ENCODE measurements around the gene PAM. TPM values are rescaled to one million over a fixed set of nuclear protein-coding genes. Genes with fewer than 3 reads are reported as not detected.

Gene PAM
- total RNA-seq, 1 experiment from 2014 or later = 257 TPM

DNA sequence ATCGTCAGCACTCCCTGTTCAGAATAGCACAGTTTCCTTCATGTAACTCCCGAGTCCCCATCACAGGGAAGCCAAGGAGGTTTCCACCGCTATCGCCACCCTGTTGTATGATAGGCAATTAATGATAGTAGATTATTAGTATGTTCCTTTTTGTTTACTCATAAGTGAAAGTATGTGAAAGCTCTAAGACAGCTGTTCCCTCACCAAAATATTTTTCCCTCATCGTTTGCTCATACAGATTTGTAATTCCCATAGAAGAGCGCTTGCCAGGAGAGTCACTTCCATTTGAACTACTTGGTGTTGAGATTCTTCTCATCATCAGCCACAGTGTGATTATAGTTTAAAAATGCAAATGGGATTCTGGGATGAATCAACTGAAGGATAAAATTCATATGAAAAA lies 140.9 kb downstream of the PAM start:
- ATAC-seq = no peak
- Histone ChIP-seq H3K9me2 (ENCODE audit: insufficient read depth) (no peaks in the 10 kb centered on the region), H3K9me3 (ENCODE audit: control insufficient read depth in 1 of 2, insufficient read depth in 1 of 2, low read depth in 1 of 2, low read length in 2 of 2) (no peaks in the 10 kb centered on the region), H3K36me3 (ENCODE audit: control insufficient read depth in 1 of 2, insufficient read depth in 2 of 2, low read length in 2 of 2) (no peaks in the 10 kb centered on the region; a peak in 1 of 4 replicates), H3K9ac (ENCODE audit: low read length) (no peak overlapping the region), H3K4me1 (ENCODE audit: control insufficient read depth in 1 of 2, insufficient read depth in 2 of 2, low read length in 2 of 2) (no peaks in the 10 kb centered on the region), H3K27me3 (ENCODE audit: insufficient read depth, low read length) (no peaks in the 10 kb centered on the region), H4K20me1 (ENCODE audit: insufficient read depth) (no peaks in the 10 kb centered on the region), H2AFZ (ENCODE audit: low read depth, low read length, poor library complexity, severe bottlenecking) (no peak overlapping the region), H3K4me2 (ENCODE audit: low read length) (no peak overlapping the region), H3K27ac (ENCODE audit: low read depth, low read length) (no peak overlapping the region), H3K79me2 (ENCODE audit: insufficient read depth, low read length) (peaks cover 82% of the 10 kb centered on the region), H3K4me3 (replicated peaks in 1 of 2; ENCODE audit: low read depth in 1 of 2, low read length in 2 of 2) (no peak overlapping the region)
- CTCF ChIA-PET = no interaction called here
- TF ChIP-seq, protein P1, sequence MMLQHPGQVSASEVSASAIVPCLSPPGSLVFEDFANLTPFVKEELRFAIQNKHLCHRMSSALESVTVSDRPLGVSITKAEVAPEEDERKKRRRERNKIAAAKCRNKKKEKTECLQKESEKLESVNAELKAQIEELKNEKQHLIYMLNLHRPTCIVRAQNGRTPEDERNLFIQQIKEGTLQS (IDR thresholded peaks at IDR 0.05) = no peak
- BruUV-seq (replicated peaks) = no TSS peak
- RAD21 ChIA-PET (ENCODE audit: low non-redundant PET in 1 of 2, low total read pairs in 2 of 2, uncharacterized antibody in 2 of 2, unreplicated experiment in 2 of 2) = no interaction called here
- intact Hi-C loops (cut with micrococcal nuclease) = no loop called here
- POLR2A ChIA-PET = no interaction called here
- DNase-seq (ENCODE audit: low read depth, low spot score) = no peak

- no TSS peak for BruUV-seq (replicated peaks)
- no peak overlapping the region for H3K4me3 ChIP-seq (replicated peaks in 1 of 2; ENCODE audit: low read depth in 1 of 2, low read length in 2 of 2)
- no peak overlapping the region for H3K4me2 ChIP-seq (ENCODE audit: low read length)
- ChIA-PET POLR2A (no interaction called here), RAD21 (ENCODE audit: low non-redundant PET in 1 of 2, low total read pairs in 2 of 2, uncharacterized antibody in 2 of 2, unreplicated experiment in 2 of 2) (no interaction called here), CTCF (no interaction called here)
- peaks cover 0 to 1% of the 10 kb centered on the region in 2 experiments; a peak in 1 of 4 replicates for H3K36me3 ChIP-seq (ENCODE audit: control insufficient read depth in 1 of 2, insufficient read depth in 2 of 2, low read length in 2 of 2)
- intact Hi-C loops (cut with micrococcal nuclease) = no loop called here
- H3K79me2 ChIP-seq (ENCODE audit: insufficient read depth, low read length) = peaks cover 64% of the 10 kb centered on the region
- ATAC-seq = no peak
- H3K9me2 ChIP-seq (ENCODE audit: insufficient read depth) = no peaks in the 10 kb centered on the region
- H3K9ac ChIP-seq (ENCODE audit: low read length) = no peak overlapping the region
- H3K4me1 ChIP-seq (ENCODE audit: control insufficient read depth in 1 of 2, insufficient read depth in 2 of 2, low read length in 2 of 2) = peaks cover 17 to 18% of the 10 kb centered on the region in 2 experiments; a peak in 3 of 4 replicates
- no peak overlapping the region for H2AFZ ChIP-seq (ENCODE audit: low read depth, low read length, poor library complexity, severe bottlenecking)
- no peak for DNase-seq (ENCODE audit: low read depth, low spot score)
- no peak overlapping the region for H3K27ac ChIP-seq (ENCODE audit: low read depth, low read length)
- H3K27me3 ChIP-seq (ENCODE audit: insufficient read depth, low read length) = no peaks in the 10 kb centered on the region
- H3K9me3 ChIP-seq (ENCODE audit: control insufficient read depth in 1 of 2, insufficient read depth in 1 of 2, low read depth in 1 of 2, low read length in 2 of 2) = no peaks in the 10 kb centered on the region
- no peaks in the 10 kb centered on the region for H4K20me1 ChIP-seq (ENCODE audit: insufficient read depth)
- TF ChIP-seq CBX3 (IDR thresholded peaks at IDR 0.05; ENCODE audit: low read depth) (no peak), CEBPB (IDR thresholded peaks at IDR 0.05; ENCODE audit: low read depth) (no peak), EGR1 (IDR thresholded peaks at IDR 0.05; ENCODE audit: low read depth) (no peak), POLR2AphosphoS5 (IDR thresholded peaks at IDR 0.05; ENCODE audit: low read depth, low read length) (no peak), SIN3A (IDR thresholded peaks at IDR 0.05; ENCODE audit: low read depth) (no peak), ELF1 (IDR thresholded peaks at IDR 0.05; ENCODE audit: borderline replicate concordance, low read depth) (no peak), FOSL1 (IDR thresholded peaks at IDR 0.05; ENCODE audit: low read depth) (no peak), SRF (IDR thresholded peaks at IDR 0.05; ENCODE audit: low read depth) (no peak), MAX (IDR thresholded peaks at IDR 0.05) (no peak), RAD21 (IDR thresholded peaks at IDR 0.05; ENCODE audit: low read depth) (no peak), YY1 (IDR thresholded peaks at IDR 0.05; ENCODE audit: extremely low read depth, insufficient replicate concordance, low read depth, low read length) (no peak), SP1 (IDR thresholded peaks at IDR 0.05; ENCODE audit: low read depth) (no peak)
- TF ChIP-seq, protein P2, sequence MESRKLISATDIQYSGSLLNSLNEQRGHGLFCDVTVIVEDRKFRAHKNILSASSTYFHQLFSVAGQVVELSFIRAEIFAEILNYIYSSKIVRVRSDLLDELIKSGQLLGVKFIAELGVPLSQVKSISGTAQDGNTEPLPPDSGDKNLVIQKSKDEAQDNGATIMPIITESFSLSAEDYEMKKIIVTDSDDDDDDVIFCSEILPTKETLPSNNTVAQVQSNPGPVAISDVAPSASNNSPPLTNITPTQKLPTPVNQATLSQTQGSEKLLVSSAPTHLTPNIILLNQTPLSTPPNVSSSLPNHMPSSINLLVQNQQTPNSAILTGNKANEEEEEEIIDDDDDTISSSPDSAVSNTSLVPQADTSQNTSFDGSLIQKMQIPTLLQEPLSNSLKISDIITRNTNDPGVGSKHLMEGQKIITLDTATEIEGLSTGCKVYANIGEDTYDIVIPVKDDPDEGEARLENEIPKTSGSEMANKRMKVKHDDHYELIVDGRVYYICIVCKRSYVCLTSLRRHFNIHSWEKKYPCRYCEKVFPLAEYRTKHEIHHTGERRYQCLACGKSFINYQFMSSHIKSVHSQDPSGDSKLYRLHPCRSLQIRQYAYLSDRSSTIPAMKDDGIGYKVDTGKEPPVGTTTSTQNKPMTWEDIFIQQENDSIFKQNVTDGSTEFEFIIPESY (IDR thresholded peaks at IDR 0.05; ENCODE audit: extremely low read depth, insufficient replicate concordance, low read length) = no peak
- TF ChIP-seq, protein P3, sequence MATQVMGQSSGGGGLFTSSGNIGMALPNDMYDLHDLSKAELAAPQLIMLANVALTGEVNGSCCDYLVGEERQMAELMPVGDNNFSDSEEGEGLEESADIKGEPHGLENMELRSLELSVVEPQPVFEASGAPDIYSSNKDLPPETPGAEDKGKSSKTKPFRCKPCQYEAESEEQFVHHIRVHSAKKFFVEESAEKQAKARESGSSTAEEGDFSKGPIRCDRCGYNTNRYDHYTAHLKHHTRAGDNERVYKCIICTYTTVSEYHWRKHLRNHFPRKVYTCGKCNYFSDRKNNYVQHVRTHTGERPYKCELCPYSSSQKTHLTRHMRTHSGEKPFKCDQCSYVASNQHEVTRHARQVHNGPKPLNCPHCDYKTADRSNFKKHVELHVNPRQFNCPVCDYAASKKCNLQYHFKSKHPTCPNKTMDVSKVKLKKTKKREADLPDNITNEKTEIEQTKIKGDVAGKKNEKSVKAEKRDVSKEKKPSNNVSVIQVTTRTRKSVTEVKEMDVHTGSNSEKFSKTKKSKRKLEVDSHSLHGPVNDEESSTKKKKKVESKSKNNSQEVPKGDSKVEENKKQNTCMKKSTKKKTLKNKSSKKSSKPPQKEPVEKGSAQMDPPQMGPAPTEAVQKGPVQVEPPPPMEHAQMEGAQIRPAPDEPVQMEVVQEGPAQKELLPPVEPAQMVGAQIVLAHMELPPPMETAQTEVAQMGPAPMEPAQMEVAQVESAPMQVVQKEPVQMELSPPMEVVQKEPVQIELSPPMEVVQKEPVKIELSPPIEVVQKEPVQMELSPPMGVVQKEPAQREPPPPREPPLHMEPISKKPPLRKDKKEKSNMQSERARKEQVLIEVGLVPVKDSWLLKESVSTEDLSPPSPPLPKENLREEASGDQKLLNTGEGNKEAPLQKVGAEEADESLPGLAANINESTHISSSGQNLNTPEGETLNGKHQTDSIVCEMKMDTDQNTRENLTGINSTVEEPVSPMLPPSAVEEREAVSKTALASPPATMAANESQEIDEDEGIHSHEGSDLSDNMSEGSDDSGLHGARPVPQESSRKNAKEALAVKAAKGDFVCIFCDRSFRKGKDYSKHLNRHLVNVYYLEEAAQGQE (IDR thresholded peaks at IDR 0.05; ENCODE audit: low read depth) = no peak
These were observed 146.5 kb downstream of the PAM start for GRCh38 chr5:102901424-102902134.
